GM12878 (cell line): ENCODE results near the gene NUTM1. TPM values are rescaled to one million over a fixed set of nuclear protein-coding genes. Genes with fewer than 3 reads are reported as not detected.
A peak's percentile ranks its signal among the peaks of the same experiment; 100 is the strongest.

Experiments used
- ATAC-seq: fragments of 200-7000 bp; cut with Tn5 transposase; 3 replicates; pipeline ENCODE4 v1.9.1; 2020; ENCODE audit warnings: mild to moderate bottlenecking, moderate library complexity
- BruUV-seq: library from RNA; stranded (reverse); fragments of 400-500 nt; replicated peaks from 2 replicates; lab custom pipeline; 2021; lab: Mats Ljungman, UMichigan
- CTCF ChIA-PET: fragments of 300-600 bp; sonication (Branson Sonifier 250); formaldehyde crosslinking; extraction: SDS; loops from one replicate; lab custom pipeline; 2021; ENCODE audit warnings: inconsistent platforms; lab: Yijun Ruan, JAX
- POLR2A ChIA-PET: fragments of 350-600 bp; formaldehyde crosslinking; extraction: SDS; loops from one replicate; lab custom pipeline; 2021; ENCODE audit warnings: inconsistent platforms; lab: Charles Lee
- RAD21 ChIA-PET: fragments of 300-600 bp; sonication (Branson Sonifier 250); formaldehyde crosslinking; loops from one replicate; lab custom pipeline; 2023; ENCODE audit warnings: antibody characterized with exemption; ENCODE audit not compliant: unreplicated experiment; lab: Charles Lee
- SMC1A ChIA-PET: fragments of 300-600 bp; sonication (Branson Sonifier 250); formaldehyde crosslinking; loops from one replicate; lab custom pipeline; 2023; ENCODE audit not compliant: unreplicated experiment, uncharacterized antibody; lab: Charles Lee
- DNase-seq: peaks from one replicate; pipeline ENCODE4 v3.0.0-alpha.2; 2011; ENCODE audit warnings: low read depth, low spot score
- FAIRE-seq: peaks from 3 replicates; lab custom pipeline; 2011; peaks lifted over from hg19 to GRCh38; lab: Jason Lieb, UNC
- H2AFZ ChIP-seq: 2 replicates; pipeline ENCODE4 v1.6.0; 2011; ENCODE audit warnings: low read depth, low read length, control low read depth; ENCODE audit not compliant: control insufficient read depth
- H3K27ac ChIP-seq: 2 replicates; pipeline ENCODE4 v1.5.1; 2011; ENCODE audit warnings: control low read depth; ENCODE audit not compliant: control insufficient read depth, insufficient read depth
- H3K27me3 ChIP-seq, 2 experiments: replicated peaks in 1 of 2; 2 replicates each; pipeline versions ENCODE4 v1.6.0 to v1.6.1; 2011; ENCODE audit warnings: low read length in 1 of 2; ENCODE audit not compliant: control insufficient read depth in 2 of 2, insufficient read depth in 2 of 2
- H3K36me3 ChIP-seq, 2 experiments: 2 replicates each; pipeline ENCODE4 v1.5.1; 2011; ENCODE audit warnings: low read length in 1 of 2; ENCODE audit not compliant: control insufficient read depth in 2 of 2, insufficient read depth in 2 of 2
- H3K4me1 ChIP-seq: 2 replicates; pipeline ENCODE4 v1.6.1; 2011; ENCODE audit warnings: mild to moderate bottlenecking, low read length, moderate library complexity, mixed read lengths; ENCODE audit not compliant: control insufficient read depth, insufficient read depth
- H3K4me2 ChIP-seq: 2 replicates; pipeline ENCODE4 v1.6.0; 2011; ENCODE audit warnings: control low read depth; ENCODE audit not compliant: control insufficient read depth, insufficient read depth
- H3K4me3 ChIP-seq: fragments of 200-600 bp; sonication (generic); 2 replicates; pipeline ENCODE4 v1.5.1; 2016
- H3K79me2 ChIP-seq: 2 replicates; pipeline ENCODE4 v1.6.0; 2011; ENCODE audit warnings: low read length; ENCODE audit not compliant: control insufficient read depth, insufficient read depth
- H3K9ac ChIP-seq: 2 replicates; pipeline ENCODE4 v1.8.0; 2011; ENCODE audit warnings: low read length, control low read depth, mixed read lengths; ENCODE audit not compliant: control insufficient read depth, insufficient read depth
- H3K9me3 ChIP-seq: replicated peaks from 3 replicates; pipeline ENCODE4 v1.5.1; 2011; ENCODE audit warnings: mild to moderate bottlenecking, low read length; ENCODE audit not compliant: control insufficient read depth, insufficient read depth
- H4K20me1 ChIP-seq: 2 replicates; pipeline ENCODE4 v1.6.0; 2011; ENCODE audit not compliant: control insufficient read depth, insufficient read depth
- BMI1 ChIP-seq: fragments of 450-650 bp; IDR thresholded peaks from 2 replicates; pipeline ENCODE4 v1.6.1; 2016; ENCODE audit warnings: mild to moderate bottlenecking, moderate library complexity, borderline replicate concordance
- HDGF ChIP-seq: fragments of 450-650 bp; IDR thresholded peaks from 2 replicates; pipeline ENCODE4 v1.6.1; 2016; ENCODE audit warnings: antibody characterized with exemption
- NFYB ChIP-seq: IDR thresholded peaks from 2 replicates; pipeline ENCODE4 v1.6.1; 2011; ENCODE audit warnings: low read depth, mild to moderate bottlenecking, low read length, improper control_type of control experiment, moderate library complexity; ENCODE audit not compliant: insufficient read depth
- PKNOX1 ChIP-seq: fragments of 450-650 bp; IDR thresholded peaks from 2 replicates; pipeline ENCODE4 v1.6.1; 2016; ENCODE audit warnings: mild to moderate bottlenecking
- PML ChIP-seq: IDR thresholded peaks from 2 replicates; pipeline ENCODE4 v1.6.1; 2012; ENCODE audit warnings: low read length, inconsistent platforms
- POLR2AphosphoS5 ChIP-seq: IDR thresholded peaks from 2 replicates; pipeline ENCODE4 v1.6.1; 2011; ENCODE audit warnings: mild to moderate bottlenecking, low read length, inconsistent platforms
- SIX5 ChIP-seq: IDR thresholded peaks from 2 replicates; pipeline ENCODE4 v1.6.1; 2011; ENCODE audit warnings: mild to moderate bottlenecking, low read depth, low read length, moderate library complexity; ENCODE audit not compliant: severe bottlenecking
- SP1 ChIP-seq: IDR thresholded peaks from one replicate; pipeline ENCODE4 v1.6.1; 2011; ENCODE audit warnings: low read depth, low read length
- STAT1 ChIP-seq: fragments of 450-650 bp; conservative IDR thresholded peaks from 2 replicates; pipeline ENCODE4 v1.6.1; 2014; ENCODE audit warnings: antibody characterized with exemption, mild to moderate bottlenecking
- WGBS: methylation state at CpG from one replicate; pipeline ENCODE4 v1.1.6; 2016; ENCODE audit warnings: low lambda C conversion rate; ENCODE audit not compliant: insufficient replicate concordance, insufficient coverage; ENCODE audit errors: missing lambda C conversion rate; 5-methylcytosine and 5-hydroxymethylcytosine counted together
- in situ Hi-C: fragments of 300-500 bp; cut with MboI; formaldehyde crosslinking; loops from 9 replicates; pipeline ENCODE4 v1.14.3; 2018; ENCODE audit warnings: mixed read lengths
- intact Hi-C: fragments of 100-400 bp; cut with micrococcal nuclease; formaldehyde crosslinking; loops from one replicate; pipeline ENCODE4 v1.14.2; 2022; ENCODE audit not compliant: unreplicated experiment
- polyA plus RNA-seq, 11 experiments: library from polyadenylated mRNA; depleted of rRNA in 4 of 11; unstranded in 6 of 11; stranded (reverse) in 5 of 11; fragments of >200 nt; fragmentation: Nextera tagmentation in 4 of 11; fragmentation: Illumina TruSeq in 1 of 11; extraction: Ambion mirVana in 4 of 11; extraction: Trizol in 1 of 11; gene quantifications; 1 replicate in 1 of 11; 2 replicates in 10 of 11; pipeline versions ENCODE4 v1.2.1 to v1.2.3, GENCODE V29; 2011 to 2016; ENCODE audit warnings: inconsistent platforms in 2 of 11, missing spikeins in 2 of 11, low read depth in 1 of 11
- total RNA-seq, 4 experiments: library from RNA; depleted of rRNA in 3 of 4; stranded (reverse); fragments of >200 nt in 3 of 4; fragmentation: Illumina TruSeq in 1 of 4; extraction: Trizol in 1 of 4; gene quantifications; 2 replicates each; pipeline versions ENCODE4 v1.2.1 to v1.2.3, GENCODE V29; 2013 to 2021
- TF ChIP-seq, protein P1 (sequence below): IDR thresholded peaks from 2 replicates; pipeline ENCODE4 v1.6.1; 2011; ENCODE audit warnings: mild to moderate bottlenecking, low read depth, low read length, moderate library complexity; ENCODE audit not compliant: insufficient replicate concordance

Gene NUTM1
- total and polyA plus RNA-seq, 10 of the 15 experiments (the other 5 are each of a cell fraction or from before 2014, with no cell fraction given) = under 0.01 to 0.05 TPM; not detected in 8

- peaks cover 27% of the 10 kb centered on the region for H3K79me2 ChIP-seq
- ATAC-seq = peak; percentile 1; the same call in 2 of the 3 replicates
- ChIA-PET RAD21 (interaction anchor here (0.9 to 4.3 kb wide), 12 partner anchors 8 to 223 kb away, joined by 3 to 37 read pairs (median 8); partner anchors contain the start of genes EMC4, NOP10, NUTM1 and SLC12A6), CTCF (interaction anchor here (1.0 to 4.3 kb wide), 5 partner anchors 22 to 218 kb away, joined by 3 to 66 read pairs (median 20); partner anchors contain the start of genes GOLGA8B, NOP10, NUTM1 and SLC12A6), POLR2A (interaction anchor here (0.5 to 1.5 kb wide), 4 partner anchors 22 to 81 kb away, joined by 3 to 8 read pairs (median 4); partner anchors contain the start of genes NOP10, NUTM1 and SLC12A6), SMC1A (interaction anchor here (1.2 to 3.9 kb wide), 7 partner anchors 10 to 177 kb away, joined by 3 to 30 read pairs (median 10); partner anchors contain the start of genes NOP10, NUTM1 and SLC12A6)
- H3K4me2 ChIP-seq = peak overlapping the region; percentile 98
- no peaks in the 10 kb centered on the region for H4K20me1 ChIP-seq
- no peaks in the 10 kb centered on the region for H3K27me3 ChIP-seq
- whole genome bisulfite sequencing = 62% methylated on average over 16 of the region's 16 CpGs
- no peak for DNase-seq
- H3K4me1 ChIP-seq = peaks cover 30% of the 10 kb centered on the region
- H3K4me3 ChIP-seq = peak overlapping the region; percentile 83
- H3K9me3 ChIP-seq = no peaks in the 10 kb centered on the region
- H3K36me3 ChIP-seq = peaks cover 0 to 15% of the 10 kb centered on the region in 2 experiments; a peak in 3 of 4 replicates
- peak overlapping the region; percentile 40 for H2AFZ ChIP-seq
- TF ChIP-seq BMI1 (no peak), PML (no peak), NFYB (peak; percentile 88), PKNOX1 (peak; percentile 96), SIX5 (no peak), SP1 (peak; percentile 43), HDGF (no peak), STAT1 (no peak), POLR2AphosphoS5 (no peak)
- TF ChIP-seq, protein P1, sequence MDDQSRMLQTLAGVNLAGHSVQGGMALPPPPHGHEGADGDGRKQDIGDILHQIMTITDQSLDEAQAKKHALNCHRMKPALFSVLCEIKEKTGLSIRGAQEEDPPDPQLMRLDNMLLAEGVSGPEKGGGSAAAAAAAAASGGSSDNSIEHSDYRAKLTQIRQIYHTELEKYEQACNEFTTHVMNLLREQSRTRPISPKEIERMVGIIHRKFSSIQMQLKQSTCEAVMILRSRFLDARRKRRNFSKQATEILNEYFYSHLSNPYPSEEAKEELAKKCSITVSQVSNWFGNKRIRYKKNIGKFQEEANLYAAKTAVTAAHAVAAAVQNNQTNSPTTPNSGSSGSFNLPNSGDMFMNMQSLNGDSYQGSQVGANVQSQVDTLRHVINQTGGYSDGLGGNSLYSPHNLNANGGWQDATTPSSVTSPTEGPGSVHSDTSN = peak; percentile 93
- in situ Hi-C loops = no loop called here
- no TSS peak for BruUV-seq
- intact Hi-C loops = loop anchor here (5.0 kb wide), 2 partner anchors 38 to 263 kb away; partner anchors contain the start of genes EMC7 and PGBD4
- peak overlapping the region; percentile 0 for H3K27ac ChIP-seq
- peak overlapping the region; percentile 33 for H3K9ac ChIP-seq
- peak; percentile 56 for FAIRE-seq
Measured at GRCh38 chr15:34365091-34365825, 22.1 kb downstream of the NUTM1 start.
